Adipose tissue (tissue), 3 donors: ENCODE data around the gene SORCS2. TPM values are rescaled to one million over a fixed set of nuclear protein-coding genes. Genes with fewer than 3 reads are reported as not detected.

ENCODE experiments used
- H3K27ac ChIP-seq: one replicate; pipeline ENCODE4 v1.5.1; 2013; ENCODE audit warnings: low read depth, low read length
- WGBS, 3 donors: extraction: QIAGEN DNeasy Blood & Tissue Kit; methylation state at CpG; one replicate each; pipeline ENCODE4 v1.1.7; 2013; 5-methylcytosine and 5-hydroxymethylcytosine counted together
- polyA plus RNA-seq, 3 donors: library from polyadenylated mRNA; stranded (reverse); fragments of 200-250 nt; gene quantifications; one replicate each; pipeline ENCODE4 v1.2.3, GENCODE V29; 2013
- donor health status: healthy with polysubstance abuse.
- donor health status: Bipolar disorder and iron deficiency.
- donor health status: healthy.

SORCS2 gene
- polyA plus RNA-seq, 3 donors: 0.22 to 2.2 (median 0.83) TPM

- H3K27ac ChIP-seq: no peak overlapping the region
- WGBS, 3 donors: 34 to 58% (median 55%) methylated on average over 12 of the region's 12 CpGs
These were observed 337.2 kb downstream of the SORCS2 start for GRCh38 chr4:7529368-7530080.

- 52 to 59% (median 56%) methylated on average over 7 of the region's 7 CpGs for WGBS, 3 donors
- no peak overlapping the region for H3K27ac ChIP-seq
These were observed 337.7 kb downstream of the SORCS2 start for GRCh38 chr4:7530082-7530481.

- H3K27ac ChIP-seq: no peak overlapping the region
- 68 to 89% (median 88%) methylated on average over 16 to 17 of the region's 17 CpGs for WGBS, 3 donors
These were observed 338.7 kb downstream of the SORCS2 start for GRCh38 chr4:7530932-7531639.

- 53 to 76% (median 67%) methylated on average over 8 of the region's 8 CpGs for WGBS, 3 donors
- no peak overlapping the region for H3K27ac ChIP-seq
These were observed 339.3 kb downstream of the SORCS2 start for GRCh38 chr4:7531640-7531994.

- 44 to 72% (median 67%) methylated on average over 8 of the region's 8 CpGs for WGBS, 3 donors
- H3K27ac ChIP-seq: no peak overlapping the region
These were observed 339.7 kb downstream of the SORCS2 start for GRCh38 chr4:7532043-7532442.

GRCh38 chr4:7533267-7533666 is 340.9 kb downstream of the SORCS2 start:
- H3K27ac ChIP-seq: no peak overlapping the region
- 70 to 90% (median 82%) methylated on average over 8 of the region's 8 CpGs for WGBS, 3 donors

- WGBS, 3 donors: 86 to 95% (median 90%) methylated on average over 10 of the region's 10 CpGs
- H3K27ac ChIP-seq: no peak overlapping the region
These were observed 342.8 kb downstream of the SORCS2 start for GRCh38 chr4:7535094-7535493.

- 68 to 88% (median 87%) methylated on average over 11 of the region's 11 CpGs for WGBS, 3 donors
- no peak overlapping the region for H3K27ac ChIP-seq
These were observed 343.3 kb downstream of the SORCS2 start for GRCh38 chr4:7535619-7536018.

GRCh38 chr4:7536876-7537275 is 344.5 kb downstream of the SORCS2 start:
- 71 to 93% (median 90%) methylated on average over 8 of the region's 8 CpGs for WGBS, 3 donors
- H3K27ac ChIP-seq: no peak overlapping the region

- H3K27ac ChIP-seq: no peak overlapping the region
- 60 to 85% (median 82%) methylated on average over 8 of the region's 8 CpGs for WGBS, 3 donors
These were observed 345.6 kb downstream of the SORCS2 start for GRCh38 chr4:7537853-7538400.

- no peak overlapping the region for H3K27ac ChIP-seq
- WGBS, 3 donors: 79 to 83% (median 79%) methylated on average over 8 of the region's 8 CpGs
These were observed 346.2 kb downstream of the SORCS2 start for GRCh38 chr4:7538518-7538917.

GRCh38 chr4:7539186-7539585 is 346.8 kb downstream of the SORCS2 start:
- 61 to 86% (median 61%) methylated on average over 3 of the region's 3 CpGs for WGBS, 3 donors
- H3K27ac ChIP-seq: no peak overlapping the region

GRCh38 chr4:7539659-7540058 is 347.3 kb downstream of the SORCS2 start:
- H3K27ac ChIP-seq: no peak overlapping the region
- WGBS, 3 donors: 62 to 69% (median 65%) methylated on average over 9 of the region's 9 CpGs

- WGBS, 3 donors: 78 to 86% (median 82%) methylated on average over 11 to 12 of the region's 12 CpGs
These were observed 347.9 kb downstream of the SORCS2 start for GRCh38 chr4:7540206-7540605.

GRCh38 chr4:7540654-7541413 is 348.5 kb downstream of the SORCS2 start:
- 83 to 89% (median 87%) methylated on average over 17 of the region's 17 CpGs for WGBS, 3 donors
- H3K27ac ChIP-seq: no peak overlapping the region

More at GRCh38 chr4:7540206-7540605, 347.9 kb downstream of the SORCS2 start:
- no peak overlapping the region for H3K27ac ChIP-seq

GRCh38 chr4:7541414-7541810 is 349.1 kb downstream of the SORCS2 start:
- H3K27ac ChIP-seq: no peak overlapping the region
- 75 to 91% (median 89%) methylated on average over 8 of the region's 8 CpGs for WGBS, 3 donors

GRCh38 chr4:7542781-7543180 is 350.4 kb downstream of the SORCS2 start:
- no peak overlapping the region for H3K27ac ChIP-seq
- 62 to 94% (median 88%) methylated on average over 4 of the region's 4 CpGs for WGBS, 3 donors

- no peak overlapping the region for H3K27ac ChIP-seq
- WGBS, 3 donors: 62 to 73% (median 71%) methylated on average over 17 to 18 of the region's 18 CpGs
These were observed 353.9 kb downstream of the SORCS2 start for GRCh38 chr4:7546152-7546808.
